Measurements from ENCODE around the gene GRIN2C.

GRIN2C gene

GRCh38 chr17:74831444-74832146 lies 28.1 kb downstream of the GRIN2C start:
- no peak overlapping the region for H3K9ac ChIP-seq (ENCODE audit: low read length)
- no peak overlapping the region for H2AFZ ChIP-seq (ENCODE audit: low read depth, low read length)
- no peaks in the 10 kb centered on the region for H3K79me2 ChIP-seq (ENCODE audit: low read length)
- peaks cover 11% of the 10 kb centered on the region for H3K4me1 ChIP-seq (ENCODE audit: low read length)
- no peak overlapping the region for H3K4me2 ChIP-seq (ENCODE audit: low read length)
- H3K9me3 ChIP-seq (ENCODE audit: insufficient read depth, low read length) = no peaks in the 10 kb centered on the region
- no peak overlapping the region for H3K4me3 ChIP-seq (ENCODE audit: low read length)
- H3K27me3 ChIP-seq (ENCODE audit: low read depth, low read length) = no peaks in the 10 kb centered on the region
- no peaks in the 10 kb centered on the region for H4K20me1 ChIP-seq (ENCODE audit: insufficient read depth, low read length)
- no peak for TF ChIP-seq CTCF (IDR thresholded peaks at IDR 0.05; ENCODE audit: low read depth, low read length)
- no peak for TF ChIP-seq EZH2phosphoT487 (IDR thresholded peaks at IDR 0.05; ENCODE audit: low read depth)
- no peaks in the 10 kb centered on the region for H3K36me3 ChIP-seq (replicated peaks; ENCODE audit: low read depth, low read length)
- no peak overlapping the region for H3K27ac ChIP-seq (ENCODE audit: low read length)

GRCh38 chr17:74830861-74831260 lies 28.8 kb downstream of the GRIN2C start:
- Histone ChIP-seq H3K9me3 (ENCODE audit: insufficient read depth, low read length) (no peaks in the 10 kb centered on the region), H3K79me2 (ENCODE audit: low read length) (no peaks in the 10 kb centered on the region), H3K36me3 (replicated peaks; ENCODE audit: low read depth, low read length) (no peaks in the 10 kb centered on the region), H3K27ac (ENCODE audit: low read length) (no peak overlapping the region), H4K20me1 (ENCODE audit: insufficient read depth, low read length) (no peaks in the 10 kb centered on the region), H3K27me3 (ENCODE audit: low read depth, low read length) (no peaks in the 10 kb centered on the region), H3K4me3 (ENCODE audit: low read length) (no peak overlapping the region), H2AFZ (ENCODE audit: low read depth, low read length) (no peak overlapping the region), H3K4me2 (ENCODE audit: low read length) (no peak overlapping the region), H3K9ac (ENCODE audit: low read length) (no peak overlapping the region), H3K4me1 (ENCODE audit: low read length) (peaks cover 11% of the 10 kb centered on the region)
- TF ChIP-seq CTCF (IDR thresholded peaks at IDR 0.05; ENCODE audit: low read depth, low read length) (no peak), EZH2phosphoT487 (IDR thresholded peaks at IDR 0.05; ENCODE audit: low read depth) (no peak)

GRCh38 chr17:74827800-74828199 lies 31.9 kb downstream of the GRIN2C start:
- Histone ChIP-seq H3K4me1 (ENCODE audit: low read length) (no peaks in the 10 kb centered on the region), H3K79me2 (ENCODE audit: low read length) (no peaks in the 10 kb centered on the region), H3K27me3 (ENCODE audit: low read depth, low read length) (no peaks in the 10 kb centered on the region), H3K4me3 (ENCODE audit: low read length) (no peak overlapping the region), H2AFZ (ENCODE audit: low read depth, low read length) (no peak overlapping the region), H3K4me2 (ENCODE audit: low read length) (no peak overlapping the region), H3K27ac (ENCODE audit: low read length) (no peak overlapping the region), H3K9me3 (ENCODE audit: insufficient read depth, low read length) (no peaks in the 10 kb centered on the region), H4K20me1 (ENCODE audit: insufficient read depth, low read length) (no peaks in the 10 kb centered on the region), H3K36me3 (replicated peaks; ENCODE audit: low read depth, low read length) (no peaks in the 10 kb centered on the region), H3K9ac (ENCODE audit: low read length) (no peak overlapping the region)
- TF ChIP-seq EZH2phosphoT487 (IDR thresholded peaks at IDR 0.05; ENCODE audit: low read depth) (no peak), CTCF (IDR thresholded peaks at IDR 0.05; ENCODE audit: low read depth, low read length) (no peak)

GRCh38 chr17:74825952-74826719 lies 33.5 kb downstream of the GRIN2C start:
- no peak overlapping the region for H2AFZ ChIP-seq (ENCODE audit: low read depth, low read length)

More at GRCh38 chr17:74825952-74826719, 33.5 kb downstream of the GRIN2C start:
- H3K27me3 ChIP-seq (ENCODE audit: low read depth, low read length) = no peaks in the 10 kb centered on the region
- H3K4me2 ChIP-seq (ENCODE audit: low read length) = no peak overlapping the region
- H3K9me3 ChIP-seq (ENCODE audit: insufficient read depth, low read length) = no peaks in the 10 kb centered on the region
- no peaks in the 10 kb centered on the region for H4K20me1 ChIP-seq (ENCODE audit: insufficient read depth, low read length)
- H3K4me1 ChIP-seq (ENCODE audit: low read length) = no peaks in the 10 kb centered on the region
- H3K36me3 ChIP-seq (replicated peaks; ENCODE audit: low read depth, low read length) = no peaks in the 10 kb centered on the region
- no peak for TF ChIP-seq CTCF (IDR thresholded peaks at IDR 0.05; ENCODE audit: low read depth, low read length)
- TF ChIP-seq EZH2phosphoT487 (IDR thresholded peaks at IDR 0.05; ENCODE audit: low read depth) = no peak
- H3K9ac ChIP-seq (ENCODE audit: low read length) = no peak overlapping the region
- H3K79me2 ChIP-seq (ENCODE audit: low read length) = no peaks in the 10 kb centered on the region
- H3K27ac ChIP-seq (ENCODE audit: low read length) = no peak overlapping the region
- H3K4me3 ChIP-seq (ENCODE audit: low read length) = no peak overlapping the region

Data from OCI-LY3 (cell line).